ENCODE data around the gene LRRC3B.

LRRC3B gene

GRCh38 chr3:26622621-26623418 lies at the start of gene LRRC3B:
Gene LRRC3B, plus strand, starts transcription at chr3:26622772. Its CDS starts 86,901 bp downstream, at chr3:26709673.
- peak within 1 kb of the TSS; percentile 17 for H3K4me2 ChIP-seq (ENCODE audit: low read length)
- no peaks in the 10 kb centered on the region for H3K36me3 ChIP-seq (ENCODE audit: control insufficient read depth, insufficient read depth, low read length)
- peak within 1 kb of the TSS; percentile 11 for H3K4me3 ChIP-seq (ENCODE audit: low read depth, low read length)
- H3K27me3 ChIP-seq (ENCODE audit: control insufficient read depth, insufficient read depth, low read length) = no peaks in the 10 kb centered on the region
- no peak within 1 kb of the TSS for H3K9ac ChIP-seq
- no peak for TF ChIP-seq CTCF (IDR thresholded peaks at IDR 0.05)
- H2AFZ ChIP-seq = no peak within 1 kb of the TSS
- H3K79me2 ChIP-seq = no peaks in the 10 kb centered on the region
- no peaks in the 10 kb centered on the region for H3K9me3 ChIP-seq (ENCODE audit: control insufficient read depth, low read length)
- H3K27ac ChIP-seq = no peak within 1 kb of the TSS
- H3K4me1 ChIP-seq = no peaks in the 10 kb centered on the region

GRCh38 chr3:26574766-26575165 lies 47.8 kb upstream of the LRRC3B start:
- H3K27ac ChIP-seq = no peak overlapping the region
- H3K4me2 ChIP-seq (ENCODE audit: low read length) = no peak overlapping the region
- no peaks in the 10 kb centered on the region for H3K4me1 ChIP-seq
- no peaks in the 10 kb centered on the region for H3K79me2 ChIP-seq
- no peak overlapping the region for H3K4me3 ChIP-seq (ENCODE audit: low read depth, low read length)
- TF ChIP-seq CTCF (IDR thresholded peaks at IDR 0.05) = no peak
- no peaks in the 10 kb centered on the region for H3K9me3 ChIP-seq (ENCODE audit: control insufficient read depth, low read length)
- H3K36me3 ChIP-seq (ENCODE audit: control insufficient read depth, insufficient read depth, low read length) = no peaks in the 10 kb centered on the region
- no peak overlapping the region for H3K9ac ChIP-seq
- H3K27me3 ChIP-seq (ENCODE audit: control insufficient read depth, insufficient read depth, low read length) = no peaks in the 10 kb centered on the region
- H2AFZ ChIP-seq = no peak overlapping the region

- Histone ChIP-seq H3K4me1 (no peaks in the 10 kb centered on the region), H3K4me3 (ENCODE audit: low read depth, low read length) (no peak overlapping the region), H3K4me2 (ENCODE audit: low read length) (no peak overlapping the region), H3K79me2 (no peaks in the 10 kb centered on the region), H3K27me3 (ENCODE audit: control insufficient read depth, insufficient read depth, low read length) (no peaks in the 10 kb centered on the region), H3K9ac (no peak overlapping the region), H2AFZ (no peak overlapping the region), H3K9me3 (ENCODE audit: control insufficient read depth, low read length) (no peaks in the 10 kb centered on the region), H3K27ac (no peak overlapping the region), H3K36me3 (ENCODE audit: control insufficient read depth, insufficient read depth, low read length) (no peaks in the 10 kb centered on the region)
- no peak for TF ChIP-seq CTCF (IDR thresholded peaks at IDR 0.05)
Measured at GRCh38 chr3:26579116-26579515, 43.5 kb upstream of the LRRC3B start.

- no peaks in the 10 kb centered on the region for H3K79me2 ChIP-seq
- no peak for TF ChIP-seq CTCF (IDR thresholded peaks at IDR 0.05)
- no peaks in the 10 kb centered on the region for H3K4me1 ChIP-seq
- H3K9ac ChIP-seq = no peak overlapping the region
- H3K27ac ChIP-seq = no peak overlapping the region
- no peaks in the 10 kb centered on the region for H3K36me3 ChIP-seq (ENCODE audit: control insufficient read depth, insufficient read depth, low read length)
- no peaks in the 10 kb centered on the region for H3K27me3 ChIP-seq (ENCODE audit: control insufficient read depth, insufficient read depth, low read length)
- no peak overlapping the region for H3K4me3 ChIP-seq (ENCODE audit: low read depth, low read length)
- H3K9me3 ChIP-seq (ENCODE audit: control insufficient read depth, low read length) = no peaks in the 10 kb centered on the region
- no peak overlapping the region for H3K4me2 ChIP-seq (ENCODE audit: low read length)
- H2AFZ ChIP-seq = no peak overlapping the region
Measured at GRCh38 chr3:26587571-26587970, 35.0 kb upstream of the LRRC3B start.

- Histone ChIP-seq H3K4me2 (ENCODE audit: low read length) (no peak overlapping the region), H3K4me1 (no peaks in the 10 kb centered on the region), H3K27me3 (ENCODE audit: control insufficient read depth, insufficient read depth, low read length) (no peaks in the 10 kb centered on the region), H3K4me3 (ENCODE audit: low read depth, low read length) (no peak overlapping the region), H3K9me3 (ENCODE audit: control insufficient read depth, low read length) (no peaks in the 10 kb centered on the region), H2AFZ (no peak overlapping the region), H3K27ac (no peak overlapping the region), H3K79me2 (no peaks in the 10 kb centered on the region), H3K36me3 (ENCODE audit: control insufficient read depth, insufficient read depth, low read length) (no peaks in the 10 kb centered on the region), H3K9ac (no peak overlapping the region)
- no peak for TF ChIP-seq CTCF (IDR thresholded peaks at IDR 0.05)
Measured at GRCh38 chr3:26588931-26589330, 33.6 kb upstream of the LRRC3B start.

Data from parathyroid adenoma (tissue), 2 donors.